NB4 (cell line): ENCODE measurements around the gene SIL1.

Experiments used
- POLR2A ChIP-seq: IDR thresholded peaks from 2 replicates; pipeline ENCODE4 v1.6.1; 2011; ENCODE audit warnings: mild to moderate bottlenecking; ENCODE audit not compliant: insufficient read length; ENCODE audit errors: extremely low read depth
- TF ChIP-seq, protein P1 (sequence below): IDR thresholded peaks from one replicate; pipeline ENCODE4 v1.5.1; 2012; ENCODE audit warnings: low read depth, low read length

GRCh38 chr5:139131465-139131864, 66.7 kb downstream of the SIL1 start:
- TF ChIP-seq, protein P1, sequence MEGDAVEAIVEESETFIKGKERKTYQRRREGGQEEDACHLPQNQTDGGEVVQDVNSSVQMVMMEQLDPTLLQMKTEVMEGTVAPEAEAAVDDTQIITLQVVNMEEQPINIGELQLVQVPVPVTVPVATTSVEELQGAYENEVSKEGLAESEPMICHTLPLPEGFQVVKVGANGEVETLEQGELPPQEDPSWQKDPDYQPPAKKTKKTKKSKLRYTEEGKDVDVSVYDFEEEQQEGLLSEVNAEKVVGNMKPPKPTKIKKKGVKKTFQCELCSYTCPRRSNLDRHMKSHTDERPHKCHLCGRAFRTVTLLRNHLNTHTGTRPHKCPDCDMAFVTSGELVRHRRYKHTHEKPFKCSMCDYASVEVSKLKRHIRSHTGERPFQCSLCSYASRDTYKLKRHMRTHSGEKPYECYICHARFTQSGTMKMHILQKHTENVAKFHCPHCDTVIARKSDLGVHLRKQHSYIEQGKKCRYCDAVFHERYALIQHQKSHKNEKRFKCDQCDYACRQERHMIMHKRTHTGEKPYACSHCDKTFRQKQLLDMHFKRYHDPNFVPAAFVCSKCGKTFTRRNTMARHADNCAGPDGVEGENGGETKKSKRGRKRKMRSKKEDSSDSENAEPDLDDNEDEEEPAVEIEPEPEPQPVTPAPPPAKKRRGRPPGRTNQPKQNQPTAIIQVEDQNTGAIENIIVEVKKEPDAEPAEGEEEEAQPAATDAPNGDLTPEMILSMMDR: no peak
- TF ChIP-seq POLR2A: no peak
